Activated T-helper 1 cell treated with anti-CD3 and anti-CD28 coated beads, Interleukin-2, amount 50 U/mL, for 16 hours (primary cell): ENCODE results near the gene AP4E1.
"Not testable (repeated sequence)": the region's sequence is repeated elsewhere in the genome, so short reads cannot be mapped to it uniquely, and the experiment has no call there.

Source experiments
- DNase-seq, 2 donors: peaks; one replicate each; pipeline ENCODE4 v3.0.0-alpha.2; 2020; ENCODE audit warnings: low read depth in 1 of 2, low spot score in 1 of 2

AP4E1 gene

GRCh38 chr15:51016615-51017014, 108.1 kb downstream of the AP4E1 start:
- no peak for DNase-seq

GRCh38 chr15:51022206-51022605, 113.7 kb downstream of the AP4E1 start:
- DNase-seq = no peak

- no peak for DNase-seq
Observed at GRCh38 chr15:51023499-51023898, 115.0 kb downstream of the AP4E1 start.

- no peak for DNase-seq
Observed at GRCh38 chr15:51024735-51025453, 116.4 kb downstream of the AP4E1 start.

GRCh38 chr15:51025454-51025846, 117.0 kb downstream of the AP4E1 start:
- no peak for DNase-seq

GRCh38 chr15:51030649-51031316, 122.3 kb downstream of the AP4E1 start:
- DNase-seq = no peak

GRCh38 chr15:51037474-51037873, 129.0 kb downstream of the AP4E1 start:
- DNase-seq = not testable (repeated sequence)

GRCh38 chr15:51038162-51038973, 129.9 kb downstream of the AP4E1 start:
- no peak for DNase-seq

- no peak for DNase-seq
Observed at GRCh38 chr15:51038974-51039319, 130.5 kb downstream of the AP4E1 start.

- DNase-seq = no peak
Observed at GRCh38 chr15:51044037-51044727, 135.7 kb downstream of the AP4E1 start.

- DNase-seq = no peak
Observed at GRCh38 chr15:51046016-51046415, 137.5 kb downstream of the AP4E1 start.

GRCh38 chr15:51046799-51047449, 138.4 kb downstream of the AP4E1 start:
- no peak for DNase-seq

- DNase-seq = no peak
Observed at GRCh38 chr15:51048308-51048707, 139.8 kb downstream of the AP4E1 start.

- DNase-seq = no peak
Observed at GRCh38 chr15:51049081-51049480, 140.6 kb downstream of the AP4E1 start.

- no peak for DNase-seq
Observed at GRCh38 chr15:51051776-51052175, 143.3 kb downstream of the AP4E1 start.

GRCh38 chr15:51053571-51053970, 145.1 kb downstream of the AP4E1 start:
- no peak for DNase-seq

- no peak for DNase-seq
Observed at GRCh38 chr15:51054535-51054934, 146.1 kb downstream of the AP4E1 start.
